Measurements from ENCODE around the gene PLEKHA1. TPM values are rescaled to one million over a fixed set of nuclear protein-coding genes. Genes with fewer than 3 reads are reported as not detected.

PLEKHA1 gene
- polyA plus RNA-seq, 1 of the 3 experiments (the other 2 are of a cell fraction) = 8.4 TPM

DNA sequence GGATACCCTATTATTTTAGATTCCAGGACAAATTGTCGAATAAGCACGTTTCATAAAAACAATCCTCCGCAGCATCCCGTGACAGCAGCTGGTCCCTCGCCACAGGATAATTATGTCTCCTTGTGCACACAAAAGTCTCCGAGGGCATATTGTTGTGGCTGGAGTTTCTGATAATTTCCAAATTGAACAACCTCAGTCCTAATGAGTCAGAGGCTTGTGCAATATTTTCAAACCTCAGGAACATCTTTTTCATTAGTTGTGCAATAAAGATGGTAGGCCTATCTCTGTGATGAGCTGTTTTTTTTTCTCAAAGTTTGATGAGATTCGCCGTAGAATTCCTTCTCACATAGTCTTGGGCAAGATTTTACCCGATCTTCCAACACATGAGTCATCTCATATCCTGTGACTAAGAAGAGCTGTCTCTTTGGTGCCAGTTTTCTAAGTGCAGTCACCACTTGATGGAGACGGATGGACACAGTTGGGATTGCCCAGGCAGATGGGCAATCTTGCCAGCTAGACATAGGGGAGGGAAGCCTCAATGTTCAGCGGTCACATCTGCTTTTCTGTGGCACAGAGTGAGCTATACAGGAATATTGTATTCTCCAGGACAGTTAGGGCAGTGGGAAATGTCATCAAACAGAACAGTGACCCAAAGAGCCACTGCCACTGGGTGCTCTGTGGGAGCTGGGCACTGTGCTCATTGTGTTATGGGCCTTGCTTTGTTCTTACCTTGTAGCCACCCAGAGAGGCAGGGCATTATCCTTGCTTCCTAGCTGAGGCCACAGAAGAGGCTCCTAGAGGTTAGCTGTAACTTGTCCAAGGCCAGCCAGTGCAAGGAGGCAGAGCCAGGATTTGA lies 94.6 kb downstream of the PLEKHA1 start (continued):
- TF ChIP-seq MEF2A (IDR thresholded peaks at IDR 0.05; ENCODE audit: borderline replicate concordance, low read depth) (peak; percentile 40; the same call in 1 of the 2 replicates), GATA2 (CRISPR knock-in tag; IDR thresholded peaks at IDR 0.05) (no peak), TAF1 (IDR thresholded peaks at IDR 0.05; ENCODE audit: borderline replicate concordance, low read depth, low read length) (no peak), NFIC (IDR thresholded peaks at IDR 0.05; ENCODE audit: borderline replicate concordance) (peak; percentile 94), REST (IDR thresholded peaks at IDR 0.05; ENCODE audit: low read depth, low read length) (0 out of 2 replicates have a peak, but pooled peaks have one; percentile 49), RXRA (IDR thresholded peaks at IDR 0.05; ENCODE audit: borderline replicate concordance, low read depth) (peak; percentile 62; the same call in 1 of the 2 replicates), EZH2phosphoT487 (IDR thresholded peaks at IDR 0.05; ENCODE audit: borderline replicate concordance, low read depth) (no peak), SIN3A (IDR thresholded peaks at IDR 0.05; ENCODE audit: borderline replicate concordance, low read depth, low read length) (0 out of 2 replicates have a peak, but pooled peaks have one; percentile 56)

DNA sequence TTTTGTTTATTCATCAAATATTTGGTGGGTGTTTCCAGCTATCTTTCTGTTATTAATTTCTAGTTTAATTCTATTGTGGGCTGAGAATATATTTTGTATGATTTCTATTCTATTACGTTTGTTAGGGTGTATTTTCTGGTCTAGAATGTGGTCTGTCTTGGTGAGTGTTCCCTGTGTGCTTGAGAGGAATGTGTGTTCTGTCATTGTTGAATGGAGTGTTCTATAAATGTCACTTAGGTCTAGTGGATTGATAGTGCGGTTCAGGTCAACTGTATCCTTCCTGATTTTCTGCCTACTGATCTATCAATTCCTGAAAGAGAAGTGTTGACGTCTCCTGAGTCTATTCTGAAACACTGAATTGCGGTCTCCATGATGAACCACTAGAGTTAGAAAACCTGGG lies 95.3 kb downstream of the PLEKHA1 start:
- 98% methylated on average over 4 of the region's 4 CpGs for WGBS (ENCODE audit: low lambda C conversion rate)
- H3K9ac ChIP-seq = peak overlapping the region; percentile 32; the same call in 1 of the 2 replicates
- TF ChIP-seq RAD21 (IDR thresholded peaks at IDR 0.05; ENCODE audit: low read length) (no peak), USF1 (IDR thresholded peaks at IDR 0.05; ENCODE audit: borderline replicate concordance, low read depth) (no peak), NFIC (IDR thresholded peaks at IDR 0.05; ENCODE audit: borderline replicate concordance) (no peak), CHD2 (IDR thresholded peaks at IDR 0.05; ENCODE audit: low read length, partially characterized antibody) (no peak), MXI1 (IDR thresholded peaks at IDR 0.05; ENCODE audit: low read depth, low read length) (no peak), TEAD4 (IDR thresholded peaks at IDR 0.05; ENCODE audit: borderline replicate concordance, insufficient read depth) (no peak), MEF2A (IDR thresholded peaks at IDR 0.05; ENCODE audit: borderline replicate concordance, low read depth) (no peak), POLR2AphosphoS5 (IDR thresholded peaks at IDR 0.05; ENCODE audit: low read depth, low read length) (no peak), FOSL2 (IDR thresholded peaks at IDR 0.05; ENCODE audit: borderline replicate concordance, low read depth) (no peak), FOXM1 (IDR thresholded peaks at IDR 0.05; ENCODE audit: low read depth) (no peak), SMC3 (IDR thresholded peaks at IDR 0.05; ENCODE audit: low read depth, low read length) (no peak), RCOR1 (IDR thresholded peaks at IDR 0.05; ENCODE audit: low read length) (no peak), TAF1 (IDR thresholded peaks at IDR 0.05; ENCODE audit: borderline replicate concordance, low read depth, low read length) (no peak)
- TF ChIP-seq, protein P1, sequence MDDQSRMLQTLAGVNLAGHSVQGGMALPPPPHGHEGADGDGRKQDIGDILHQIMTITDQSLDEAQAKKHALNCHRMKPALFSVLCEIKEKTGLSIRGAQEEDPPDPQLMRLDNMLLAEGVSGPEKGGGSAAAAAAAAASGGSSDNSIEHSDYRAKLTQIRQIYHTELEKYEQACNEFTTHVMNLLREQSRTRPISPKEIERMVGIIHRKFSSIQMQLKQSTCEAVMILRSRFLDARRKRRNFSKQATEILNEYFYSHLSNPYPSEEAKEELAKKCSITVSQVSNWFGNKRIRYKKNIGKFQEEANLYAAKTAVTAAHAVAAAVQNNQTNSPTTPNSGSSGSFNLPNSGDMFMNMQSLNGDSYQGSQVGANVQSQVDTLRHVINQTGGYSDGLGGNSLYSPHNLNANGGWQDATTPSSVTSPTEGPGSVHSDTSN (IDR thresholded peaks at IDR 0.05) = no peak
- TF ChIP-seq, protein P2, sequence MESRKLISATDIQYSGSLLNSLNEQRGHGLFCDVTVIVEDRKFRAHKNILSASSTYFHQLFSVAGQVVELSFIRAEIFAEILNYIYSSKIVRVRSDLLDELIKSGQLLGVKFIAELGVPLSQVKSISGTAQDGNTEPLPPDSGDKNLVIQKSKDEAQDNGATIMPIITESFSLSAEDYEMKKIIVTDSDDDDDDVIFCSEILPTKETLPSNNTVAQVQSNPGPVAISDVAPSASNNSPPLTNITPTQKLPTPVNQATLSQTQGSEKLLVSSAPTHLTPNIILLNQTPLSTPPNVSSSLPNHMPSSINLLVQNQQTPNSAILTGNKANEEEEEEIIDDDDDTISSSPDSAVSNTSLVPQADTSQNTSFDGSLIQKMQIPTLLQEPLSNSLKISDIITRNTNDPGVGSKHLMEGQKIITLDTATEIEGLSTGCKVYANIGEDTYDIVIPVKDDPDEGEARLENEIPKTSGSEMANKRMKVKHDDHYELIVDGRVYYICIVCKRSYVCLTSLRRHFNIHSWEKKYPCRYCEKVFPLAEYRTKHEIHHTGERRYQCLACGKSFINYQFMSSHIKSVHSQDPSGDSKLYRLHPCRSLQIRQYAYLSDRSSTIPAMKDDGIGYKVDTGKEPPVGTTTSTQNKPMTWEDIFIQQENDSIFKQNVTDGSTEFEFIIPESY (IDR thresholded peaks at IDR 0.05; ENCODE audit: borderline replicate concordance, low read depth) = no peak

More for the DNA sequence above, 95.3 kb downstream of the PLEKHA1 start:
- H3K27me3 ChIP-seq (ENCODE audit: insufficient read depth) = no peaks in the 10 kb centered on the region
- peak overlapping the region in 1 of 2 experiments; percentile 95; a peak in 3 of 4 replicates for H3K27ac ChIP-seq (ENCODE audit: low read depth in 2 of 2, low read length in 1 of 2)
- peaks cover 32% of the 10 kb centered on the region for H3F3A ChIP-seq (replicated peaks; ENCODE audit: insufficient read depth)
- H2AFZ ChIP-seq (ENCODE audit: low read depth) = no peak overlapping the region
- no peak for DNase-seq
- ChIA-PET CTCF (interaction anchor here (1.4 to 1.8 kb wide), 2 partner anchors 9 to 736 kb away, joined by 3 read pairs; no protein-coding TSS in a partner anchor), POLR2A (interaction anchor here (0.6 kb wide), 1 partner anchor 19 kb away, joined by 4 read pairs; no protein-coding TSS in a partner anchor)
- peaks cover 0 to 2% of the 10 kb centered on the region in 2 experiments for H3K36me3 ChIP-seq (replicated peaks in 1 of 2; ENCODE audit: control insufficient read depth in 1 of 2, insufficient read depth in 2 of 2, low read length in 1 of 2)
- H3K9me3 ChIP-seq = no peaks in the 10 kb centered on the region
- H3K4me2 ChIP-seq = peak overlapping the region; percentile 68
- no peaks in the 10 kb centered on the region for H3K9me2 ChIP-seq
- peaks cover under 1% of the 10 kb centered on the region; the same call in 1 of the 2 replicates for H4K20me1 ChIP-seq (ENCODE audit: insufficient read depth)
- H3K4me1 ChIP-seq (ENCODE audit: control insufficient read depth in 1 of 2, insufficient read depth in 2 of 2, low read depth in 1 of 2, low read length in 1 of 2) = peaks cover 9 to 28% of the 10 kb centered on the region in 2 experiments
- no peak overlapping the region for H3K4me3 ChIP-seq (ENCODE audit: low read depth in 2 of 2, low read length in 1 of 2)
- H3K79me2 ChIP-seq (ENCODE audit: insufficient read depth) = peaks cover 76% of the 10 kb centered on the region
